HG03097 (cell line): ENCODE results near the gene MAP2K7.

Experiments used
- ATAC-seq: cut with Tn5 transposase; IDR thresholded peaks from one replicate; pipeline ENCODE4 v1.9.1; 2021; ENCODE audit not compliant: unreplicated experiment, low FRiP score

Gene MAP2K7

DNA sequence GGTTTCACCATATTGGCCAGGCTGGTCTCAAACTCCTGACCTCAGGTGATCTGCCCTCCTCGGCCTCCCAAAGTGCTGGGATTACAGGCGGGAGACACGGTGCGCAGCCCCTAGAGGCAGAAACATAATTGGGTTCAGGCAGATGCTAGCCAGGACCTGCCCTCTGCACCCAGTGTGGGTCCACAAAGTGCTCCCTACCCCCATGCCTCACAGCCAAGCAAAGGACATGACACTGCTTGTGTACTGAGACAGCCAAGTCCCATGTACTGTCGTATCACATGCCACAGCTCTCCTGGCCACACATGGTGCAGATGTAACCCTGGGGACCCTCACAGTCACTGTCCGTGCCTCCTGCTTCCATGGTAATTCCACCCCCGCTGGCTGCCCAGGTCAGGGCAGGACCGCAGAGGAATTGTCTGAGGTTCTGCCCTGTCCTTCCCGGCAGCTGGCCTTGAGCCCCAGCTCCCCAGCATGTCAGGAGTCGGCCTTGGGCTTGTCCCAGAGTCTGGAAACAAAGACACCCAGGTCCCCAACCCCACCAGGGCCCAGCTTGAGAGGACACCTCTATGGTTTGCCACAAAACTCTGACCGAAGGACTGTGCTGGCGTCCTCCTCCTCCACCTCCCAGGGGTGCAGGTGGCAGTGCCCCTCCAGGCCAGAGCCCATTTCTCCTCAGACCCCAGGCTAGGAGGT is 37.1 kb upstream of the MAP2K7 start:
- no peak for ATAC-seq

DNA sequence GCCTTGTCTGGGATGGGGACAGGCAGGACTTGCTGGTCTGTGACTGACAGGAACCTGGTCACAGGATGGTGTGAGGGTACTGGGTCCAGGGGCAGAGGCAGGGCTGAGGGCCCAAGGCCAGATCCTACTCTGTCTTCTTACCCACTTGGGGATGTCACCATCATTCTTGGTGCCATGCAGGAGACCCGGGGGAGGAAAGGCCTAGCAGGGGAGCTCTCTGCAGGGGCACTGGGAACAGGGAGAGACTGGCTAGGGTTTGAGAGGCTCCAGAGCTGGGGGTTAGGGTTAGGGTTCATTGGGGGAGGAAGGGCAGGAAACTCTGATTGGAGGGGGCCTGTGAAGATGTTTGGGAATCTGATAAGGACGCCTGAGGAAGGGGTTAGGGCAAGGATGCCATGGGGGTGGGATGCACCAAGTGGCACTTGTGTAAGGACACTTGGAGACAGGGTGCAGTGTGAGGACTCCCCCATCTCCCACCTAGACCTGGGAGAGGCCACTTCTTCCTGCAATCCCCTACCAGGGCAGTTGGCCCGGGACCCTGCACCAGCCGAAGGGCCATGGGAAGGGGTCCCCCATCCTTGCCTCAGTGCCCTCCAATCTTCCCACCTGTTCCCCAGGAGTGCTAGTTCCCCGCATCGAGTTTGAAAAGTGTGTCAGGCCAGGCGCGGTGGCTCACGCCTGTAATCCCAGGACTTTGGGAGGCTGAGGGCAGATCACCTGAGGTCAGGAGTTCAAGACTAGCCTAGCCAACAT is 36.4 kb upstream of the MAP2K7 start:
- ATAC-seq, result no peak

DNA sequence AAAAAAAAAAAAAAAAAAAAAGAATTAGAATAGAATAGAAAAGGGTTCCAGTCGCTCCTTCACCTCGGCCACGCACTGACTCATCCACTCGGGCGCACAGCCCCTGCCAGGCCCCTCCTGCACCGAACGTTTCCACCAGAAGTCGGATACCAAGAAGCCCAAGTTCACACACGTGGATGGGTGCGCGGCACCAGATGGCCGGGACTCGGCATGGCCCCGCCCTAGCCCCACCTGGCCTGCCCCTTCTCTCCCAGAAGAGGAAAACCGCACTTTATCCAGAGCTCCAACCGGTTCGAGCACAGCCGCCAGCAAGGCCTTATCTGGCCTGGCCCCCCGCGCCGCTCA is 35.4 kb upstream of the MAP2K7 start:
- no peak for ATAC-seq

GRCh38 chr19:7868671-7869452 is 34.8 kb upstream of the MAP2K7 start:
- ATAC-seq, result peak; percentile 52

DNA sequence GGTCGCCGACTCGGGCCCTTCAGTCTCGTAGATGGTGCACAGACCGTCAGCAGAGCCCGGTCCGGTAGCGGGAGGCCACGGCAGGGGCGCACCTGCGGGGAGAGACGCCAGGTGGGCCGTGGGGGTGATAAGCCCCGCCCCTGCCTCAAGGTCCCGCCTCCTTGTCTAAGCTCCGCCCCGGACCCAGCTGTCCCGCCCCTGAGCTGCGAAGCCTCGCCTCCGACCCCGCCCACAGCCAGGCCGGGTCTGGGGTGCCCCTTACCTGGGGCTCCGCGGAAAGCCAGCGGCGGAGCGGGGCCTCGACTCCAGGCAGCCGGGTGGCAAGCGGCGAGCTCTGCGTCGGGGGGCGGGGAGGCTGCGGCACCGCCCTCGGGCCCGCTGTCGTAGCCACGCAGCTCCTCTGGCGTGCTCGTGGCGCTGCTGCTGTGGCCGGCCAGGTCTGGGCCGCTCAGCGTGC is 34.2 kb upstream of the MAP2K7 start:
- peak; percentile 35 for ATAC-seq

DNA sequence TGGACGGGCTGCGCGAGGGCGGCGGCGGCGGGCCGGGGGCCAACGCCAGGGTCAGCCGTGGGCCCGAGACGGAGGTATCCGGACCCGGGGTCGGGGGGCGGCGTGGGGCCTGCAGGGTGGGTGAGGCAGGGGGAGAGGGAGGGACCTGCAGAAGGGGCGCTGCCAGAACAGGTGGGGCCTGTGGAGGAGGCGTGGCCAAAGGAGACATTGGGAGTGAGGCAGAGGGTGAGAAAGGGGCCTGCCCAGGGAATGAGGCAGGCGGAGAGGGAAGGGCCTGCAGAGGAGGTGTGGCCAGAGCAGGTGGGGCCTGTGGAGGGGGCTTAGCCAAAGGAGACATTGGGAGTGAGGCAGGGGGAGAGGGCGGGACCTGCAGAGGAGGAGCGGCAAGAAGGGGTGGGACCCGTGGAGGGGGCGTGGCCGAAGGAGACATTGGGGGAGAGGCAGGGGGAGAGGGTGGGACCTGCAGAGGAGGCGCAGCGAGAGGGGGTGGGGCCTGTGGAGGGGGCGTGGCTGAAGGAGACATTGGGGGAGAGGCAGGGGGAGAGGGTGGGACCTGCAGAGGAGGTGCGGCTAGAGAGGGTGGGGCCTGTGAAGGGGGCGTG is 33.7 kb upstream of the MAP2K7 start:
- ATAC-seq, result no peak

DNA sequence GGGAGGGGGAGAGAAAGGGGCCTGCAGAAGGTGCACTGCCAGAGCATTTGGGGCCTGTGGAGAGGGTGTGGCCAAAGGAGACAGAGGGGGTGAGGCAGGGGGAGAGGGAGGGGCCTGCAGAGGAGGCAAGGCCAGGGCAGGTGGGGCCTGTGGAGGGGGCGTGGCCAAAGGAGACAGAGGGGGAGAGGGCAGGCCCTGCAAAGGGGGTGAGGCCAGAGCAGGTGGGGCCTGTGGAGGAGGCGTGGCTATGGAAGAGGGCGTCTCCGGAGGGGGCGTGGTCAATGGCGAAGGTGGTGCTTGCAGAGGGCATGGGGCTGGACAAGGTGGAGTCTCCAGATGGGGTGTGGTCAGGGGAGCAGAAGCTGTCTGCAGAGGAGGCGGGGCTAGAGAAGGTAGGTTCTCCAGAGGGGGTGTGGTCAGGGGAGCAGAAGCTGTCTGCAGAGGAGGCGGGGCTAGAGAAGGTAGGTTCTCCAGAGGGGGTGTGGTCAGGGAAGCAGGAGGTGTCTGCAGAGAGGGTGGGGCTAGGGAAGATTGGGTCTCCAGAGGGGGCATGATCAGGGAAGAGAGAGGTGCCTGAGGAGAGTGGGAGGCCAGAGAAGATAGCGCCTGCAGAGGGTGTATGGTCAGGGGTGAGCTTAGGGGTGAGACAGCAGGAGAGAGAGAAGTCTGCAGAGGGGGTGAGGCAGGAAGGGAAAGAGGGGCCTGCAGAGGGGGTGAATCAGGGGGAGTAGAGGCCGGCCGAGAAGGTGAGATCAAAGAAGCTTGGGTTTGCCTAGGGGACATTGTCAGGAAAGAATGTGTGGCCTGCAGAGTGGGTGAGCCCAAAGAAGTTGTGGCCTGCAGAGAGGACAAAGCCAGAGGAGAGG is 32.9 kb upstream of the MAP2K7 start:
- ATAC-seq, result no peak

DNA sequence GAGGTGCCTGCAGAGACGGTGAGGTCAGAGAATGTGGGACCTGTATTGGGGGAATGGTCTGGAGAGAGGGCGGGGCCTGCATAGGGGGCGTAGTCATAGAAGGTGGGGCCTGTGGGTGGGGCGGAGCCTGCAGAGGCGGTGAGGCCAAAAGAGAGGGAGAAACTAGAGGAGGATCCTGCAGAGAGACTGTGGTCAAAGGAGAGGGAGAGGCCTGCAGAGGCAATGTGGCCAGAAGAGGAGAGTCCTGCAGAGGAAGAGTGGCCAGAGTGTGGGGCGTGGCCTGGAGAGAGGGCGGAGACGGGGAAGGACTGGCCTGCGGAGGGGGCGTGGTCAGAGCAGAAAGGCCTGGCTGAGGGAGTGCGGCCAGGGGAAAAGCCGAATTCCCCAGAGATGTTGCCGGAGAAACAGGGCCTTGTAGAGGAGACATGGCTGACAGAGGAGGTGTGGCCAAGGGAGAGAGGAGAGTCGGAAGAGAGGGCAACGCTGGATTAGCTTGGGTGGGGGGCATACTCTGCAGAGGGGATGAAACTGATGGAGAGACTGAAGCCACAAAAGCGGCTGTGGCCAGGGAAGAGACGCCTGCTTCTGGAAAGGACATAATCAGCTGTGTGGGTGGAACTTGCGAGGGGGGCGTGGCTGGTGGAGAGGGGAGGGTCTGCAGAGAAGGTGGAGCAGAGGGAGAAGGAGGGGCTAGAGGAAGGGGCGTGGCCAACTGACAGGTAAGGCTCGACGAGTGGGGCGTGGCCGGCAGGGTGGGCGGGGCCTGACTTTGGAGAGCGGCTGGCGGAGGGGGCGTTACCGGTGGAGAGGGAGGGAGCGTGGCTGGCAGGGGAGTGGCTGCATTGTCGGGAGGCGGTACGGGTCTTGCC is 32.0 kb upstream of the MAP2K7 start:
- ATAC-seq, result no peak

DNA sequence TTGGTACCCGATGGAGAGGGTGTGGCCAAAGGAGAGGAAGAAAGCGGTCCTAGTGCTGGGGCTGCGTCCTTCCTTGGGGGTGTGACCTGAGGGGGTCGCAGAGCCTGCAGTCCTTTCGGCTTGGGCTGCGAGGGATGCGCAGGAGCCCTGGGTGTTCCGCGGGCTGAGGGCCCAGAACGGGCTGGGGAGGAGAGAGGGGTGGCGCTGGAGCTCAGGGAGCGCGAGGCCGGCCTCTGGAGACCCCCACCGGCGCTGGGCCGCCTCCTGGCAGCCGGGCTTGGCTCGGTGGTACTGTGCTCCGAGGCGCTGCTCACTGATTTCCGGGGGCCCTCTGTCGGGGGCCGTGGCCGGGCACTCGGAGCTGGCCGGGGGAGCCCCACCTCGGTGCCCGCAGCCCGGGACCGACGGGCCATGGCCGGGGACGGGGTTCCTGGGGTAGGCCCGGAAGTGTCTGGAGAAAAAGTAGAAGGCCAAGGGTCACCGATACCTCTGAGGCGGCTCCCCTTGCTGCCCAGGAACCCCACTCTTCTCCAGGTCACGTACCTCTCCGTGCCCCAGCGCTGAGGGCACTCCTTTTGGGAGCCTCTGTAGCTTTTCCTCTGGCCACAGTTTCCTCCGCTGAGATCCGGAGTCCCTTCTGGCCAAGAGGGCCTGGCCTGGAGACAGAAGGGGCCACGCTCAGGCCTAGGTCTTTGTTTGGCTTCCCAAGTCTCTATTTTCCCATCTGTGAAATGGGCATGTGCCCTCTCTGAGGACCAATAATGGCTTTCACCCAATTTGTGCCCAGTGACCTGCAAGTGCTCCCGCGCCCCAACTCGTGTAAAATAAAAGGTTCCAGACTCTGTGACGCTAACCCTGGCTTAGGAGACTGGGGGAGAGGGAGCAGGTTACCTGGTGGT is 31.1 kb upstream of the MAP2K7 start:
- ATAC-seq, result no peak

DNA sequence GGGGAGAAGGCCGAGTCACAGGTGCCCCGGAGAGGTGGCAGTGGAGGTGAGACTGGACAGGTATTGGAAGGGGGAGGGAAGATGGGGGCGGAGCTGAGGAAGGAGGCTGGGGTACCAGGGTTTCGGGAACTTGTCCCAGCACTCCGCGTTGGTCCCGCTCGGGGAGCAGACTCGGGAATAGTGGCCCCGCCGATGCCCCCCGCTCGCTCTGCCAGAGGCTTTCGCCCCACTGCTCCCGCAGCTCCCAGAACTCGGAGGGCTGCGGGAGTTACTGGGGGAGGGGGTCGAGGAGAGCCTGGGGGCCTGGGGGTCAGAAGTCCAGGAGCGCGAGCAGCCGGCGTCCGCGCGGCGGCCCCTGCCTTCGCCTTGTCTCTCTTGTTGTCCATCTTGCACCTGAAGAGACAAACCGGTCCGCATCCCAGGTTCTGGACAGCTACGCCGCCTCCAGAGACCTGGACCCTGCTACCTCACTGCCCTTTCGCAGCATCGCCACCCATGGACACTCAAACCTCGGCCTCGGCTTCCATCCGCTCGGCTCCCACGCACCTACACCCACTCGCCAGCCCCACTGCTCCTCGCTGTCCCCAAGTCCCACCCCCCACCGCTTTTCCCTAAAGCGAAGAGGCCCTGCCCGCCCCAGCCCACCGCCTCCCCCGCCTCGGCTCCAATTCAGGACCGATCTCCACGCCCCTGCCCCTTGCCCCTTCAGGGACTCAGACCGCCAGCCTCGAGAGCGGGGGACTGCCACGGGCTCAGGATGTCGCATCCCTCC is 30.2 kb upstream of the MAP2K7 start:
- ATAC-seq, result no peak

GRCh38 chr19:7874076-7874896 is 29.4 kb upstream of the MAP2K7 start, which contains the start of gene PRR36:
Gene PRR36, minus strand, starts transcription at chr19:7874390. Its CDS starts 701 bp downstream, at chr19:7873689.
- no peak for ATAC-seq

DNA sequence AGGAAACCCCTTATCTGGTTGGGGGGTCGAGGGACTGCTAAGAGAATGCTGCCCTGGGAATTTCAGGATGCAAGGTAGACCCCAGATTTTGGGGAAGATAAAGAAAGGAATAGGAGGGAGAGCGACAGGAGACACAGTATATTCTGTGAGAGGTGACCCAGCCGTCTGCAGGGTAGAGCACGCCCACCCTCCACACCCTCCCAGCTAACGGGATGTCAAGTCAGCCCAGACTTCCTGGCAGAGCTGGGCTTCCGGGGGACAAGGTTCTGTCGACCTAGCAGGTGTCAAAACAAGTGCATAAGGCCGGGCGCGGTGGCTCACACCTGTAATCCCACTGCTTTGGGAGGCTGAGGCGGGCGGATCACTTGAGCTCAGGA is 28.8 kb upstream of the MAP2K7 start:
- no peak for ATAC-seq

GRCh38 chr19:7877249-7877836 is 26.3 kb upstream of the MAP2K7 start:
- ATAC-seq, result no peak

DNA sequence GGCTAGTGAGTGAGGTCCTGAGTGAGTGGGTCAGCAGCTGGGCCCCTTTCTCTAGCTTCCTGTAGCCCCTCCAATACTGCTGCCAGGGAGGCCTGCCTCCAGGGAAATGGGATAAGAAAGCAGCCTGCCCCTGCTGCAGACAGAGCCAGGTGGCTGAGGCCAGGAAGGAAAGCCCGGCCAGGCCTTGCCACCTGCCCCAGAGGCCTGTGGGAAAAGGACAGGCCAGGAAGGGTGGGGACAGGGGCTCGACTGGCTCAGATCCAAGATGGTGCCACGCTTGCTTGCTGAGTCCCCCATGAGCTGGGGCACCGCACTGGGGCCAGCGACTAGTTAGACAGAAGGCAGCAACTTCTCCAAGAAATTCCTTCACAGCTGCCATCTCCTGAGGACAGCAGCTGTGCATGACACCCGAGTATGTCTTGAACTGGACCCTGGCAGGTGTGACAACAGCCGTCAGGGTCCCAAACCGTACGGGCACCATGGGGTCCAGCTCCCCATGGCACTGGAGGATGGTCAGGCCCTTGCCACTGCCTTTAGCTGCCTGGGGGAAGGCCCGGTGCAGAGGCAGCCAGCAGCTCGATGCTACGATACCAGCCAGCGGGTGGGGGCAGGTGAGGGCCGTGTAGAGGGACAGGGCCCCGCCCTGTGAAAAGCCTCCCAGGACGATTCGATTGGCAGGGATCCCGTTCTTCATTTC is 24.4 kb upstream of the MAP2K7 start:
- ATAC-seq, result no peak

DNA sequence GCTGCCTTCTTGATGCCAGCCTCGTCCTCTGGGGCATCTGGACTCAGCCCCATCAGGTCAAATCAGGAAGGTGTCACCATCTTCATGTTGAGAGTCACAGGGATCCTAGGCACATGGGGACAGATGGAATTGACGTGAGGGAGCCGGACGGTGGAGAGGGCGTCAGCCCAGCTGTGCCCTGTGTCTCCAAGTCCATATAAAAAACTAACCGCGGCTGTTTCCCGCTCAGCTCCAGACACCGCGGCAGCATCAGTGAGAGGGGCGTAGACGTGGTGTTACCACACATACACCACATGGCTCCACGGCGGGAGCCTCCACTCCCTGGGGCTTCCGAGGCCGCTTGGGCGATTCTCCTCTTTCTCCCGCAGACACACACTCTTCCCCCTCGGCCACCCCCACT is 23.8 kb upstream of the MAP2K7 start:
- ATAC-seq, result no peak

- no peak for ATAC-seq
Measured at GRCh38 chr19:7881910-7882309, 21.8 kb upstream of the MAP2K7 start.
